GM21723 (cell line): ENCODE results near the gene WNT6.

ENCODE experiments used
- ATAC-seq: cut with Tn5 transposase; IDR thresholded peaks from one replicate; pipeline ENCODE4 v1.9.1; 2021; ENCODE audit warnings: mild to moderate bottlenecking, moderate library complexity; ENCODE audit not compliant: unreplicated experiment

WNT6 gene

GRCh38 chr2:218857371-218858137 is 2.1 kb upstream of the WNT6 start:
- no peak for ATAC-seq

- no peak for ATAC-seq
These were observed 1.5 kb upstream of the WNT6 start for GRCh38 chr2:218858138-218858445.

DNA sequence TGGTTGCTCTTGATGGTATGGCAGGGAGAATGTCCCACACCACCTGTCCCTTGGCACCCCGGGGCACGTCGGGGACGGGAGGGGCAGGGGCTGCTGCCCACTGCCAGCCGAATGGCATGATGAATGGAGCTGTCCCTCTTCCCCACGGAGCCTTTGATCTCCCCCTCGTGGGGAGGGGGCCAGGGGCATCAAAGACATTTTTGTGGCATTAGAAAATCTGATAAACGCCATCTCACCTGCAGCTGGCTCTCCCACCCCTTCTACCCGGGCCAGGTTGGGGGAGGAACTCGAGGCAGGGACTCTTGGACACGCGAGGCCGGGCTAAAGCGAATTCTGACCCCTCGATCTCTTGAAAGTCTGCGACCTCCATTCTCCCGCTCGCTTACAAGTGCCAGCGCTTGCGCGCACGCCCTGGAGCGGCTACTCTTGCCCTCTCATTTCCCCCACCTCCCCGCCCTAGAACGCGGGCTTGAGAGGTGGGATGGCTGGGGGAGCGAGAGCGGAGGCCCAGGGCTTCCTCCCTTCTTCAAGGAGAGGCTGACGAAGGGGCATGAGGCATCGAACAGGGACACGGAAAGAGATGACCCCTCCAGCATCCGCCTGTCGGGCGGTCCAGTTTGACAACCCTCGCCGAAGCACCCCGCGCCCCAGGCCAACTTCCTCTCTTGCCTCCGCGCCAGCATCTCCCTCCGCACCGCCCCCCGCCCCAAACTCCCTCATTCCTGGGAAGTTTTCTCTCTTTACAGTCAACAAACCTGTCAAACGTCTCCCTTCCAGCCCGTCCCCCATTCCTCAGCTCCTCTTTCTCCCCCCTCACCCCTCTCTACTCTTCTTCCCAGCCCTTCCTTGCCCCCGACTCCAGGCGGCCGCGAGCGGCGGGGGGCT is 692 bp upstream of the WNT6 start:
- no peak for ATAC-seq

DNA sequence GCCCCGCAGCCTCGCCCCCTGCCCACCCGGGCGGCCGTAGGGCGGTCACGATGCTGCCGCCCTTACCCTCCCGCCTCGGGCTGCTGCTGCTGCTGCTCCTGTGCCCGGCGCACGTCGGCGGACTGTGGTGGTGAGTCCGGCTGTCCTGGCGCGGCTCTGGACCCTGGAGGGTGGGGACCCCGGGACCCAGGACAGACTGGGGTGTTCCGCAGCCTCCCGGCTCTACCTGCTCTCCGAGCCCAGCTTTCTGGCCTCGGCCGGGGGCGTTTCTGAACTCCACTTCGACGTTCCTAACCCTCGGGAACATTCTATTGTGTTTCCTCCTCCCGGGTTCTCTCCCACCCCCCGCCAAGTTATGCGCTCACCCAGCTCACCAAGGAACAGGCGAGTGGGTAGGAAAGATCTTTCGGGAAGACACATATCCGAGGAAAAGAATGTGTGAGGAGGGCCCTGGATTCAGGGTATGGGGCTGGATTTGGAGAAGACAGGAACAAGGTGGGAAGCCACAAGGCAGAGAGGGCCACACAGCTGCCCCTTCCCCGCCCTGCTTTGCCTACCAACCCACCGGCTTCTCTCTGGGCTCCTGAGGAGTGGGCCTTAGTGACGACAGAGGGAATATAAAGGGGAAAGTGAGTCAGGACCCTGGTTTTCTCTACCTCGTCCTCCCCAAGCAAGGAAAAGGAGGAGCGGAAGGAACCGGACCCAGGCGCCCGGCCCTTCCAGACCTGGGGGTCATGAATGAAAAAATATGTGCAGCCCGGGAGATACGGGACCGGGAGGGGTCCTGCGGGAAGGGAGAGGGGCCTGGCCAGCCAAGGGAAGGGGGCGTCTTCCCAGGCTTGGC is 605 bp downstream of the WNT6 start:
- ATAC-seq = no peak

- no peak for ATAC-seq
These were observed 1.4 kb downstream of the WNT6 start for GRCh38 chr2:218860950-218861381.

DNA sequence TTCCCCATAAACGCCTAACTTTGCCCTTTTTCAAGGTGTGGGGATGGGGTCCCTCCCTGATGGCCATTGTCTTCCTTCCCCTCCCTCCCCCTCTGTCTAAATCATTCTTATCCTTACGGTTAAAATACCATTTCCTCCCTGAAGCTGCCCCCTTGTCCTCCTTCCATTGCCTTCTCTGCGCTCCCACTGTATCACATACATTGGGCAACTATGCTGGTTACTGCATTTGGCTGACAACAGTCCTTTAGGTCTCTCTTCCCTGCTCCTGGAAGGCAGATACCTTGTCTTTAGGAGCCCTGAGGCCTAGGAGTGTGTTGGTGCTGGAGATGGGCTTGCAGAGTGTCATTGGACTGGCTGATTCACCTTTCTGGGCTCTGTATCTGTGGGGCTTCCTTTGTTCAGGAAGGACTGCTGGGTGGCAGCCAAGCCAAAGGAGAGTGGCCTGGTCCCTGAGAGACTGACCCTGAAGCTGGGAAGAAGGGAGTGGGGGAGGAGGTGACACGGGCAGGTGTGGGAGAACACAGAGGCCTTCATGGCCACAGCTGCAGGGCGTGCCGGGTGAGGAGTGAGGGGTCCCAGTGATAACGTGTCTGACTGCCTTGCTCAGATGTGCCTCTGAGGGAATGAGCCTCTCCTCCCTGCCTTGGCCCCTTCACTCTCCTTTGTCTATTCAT is 2.2 kb downstream of the WNT6 start:
- ATAC-seq = no peak

DNA sequence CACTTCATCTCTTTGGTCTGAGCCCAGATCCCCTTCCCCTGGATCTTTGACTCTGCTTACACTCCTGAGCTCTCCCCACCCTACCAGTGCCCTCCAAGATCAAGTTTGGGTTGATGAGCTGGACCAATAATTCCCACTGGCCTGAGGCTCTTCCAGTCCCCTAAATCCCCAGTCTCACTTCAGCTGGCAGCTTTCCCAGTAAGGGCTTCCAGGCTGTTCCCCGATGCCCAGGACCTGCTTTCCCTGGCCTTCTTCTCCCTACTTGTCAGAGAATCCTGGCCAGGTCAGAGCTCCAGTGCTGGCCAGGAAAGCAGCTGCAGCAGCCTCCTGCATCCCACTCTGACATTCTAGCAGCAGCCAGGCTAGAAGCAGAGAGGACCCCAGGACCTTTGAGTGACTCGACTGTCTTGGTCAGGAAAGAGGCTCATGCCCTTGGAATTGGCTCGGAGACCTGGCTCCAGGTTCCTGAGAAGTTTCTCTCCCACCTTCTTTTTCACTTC is 3.5 kb downstream of the WNT6 start:
- no peak for ATAC-seq

GRCh38 chr2:218865396-218865795 is 5.8 kb downstream of the WNT6 start:
- ATAC-seq = no peak

- no peak for ATAC-seq
These were observed 6.4 kb downstream of the WNT6 start for GRCh38 chr2:218865999-218866398.

GRCh38 chr2:218867900-218868299 is 8.3 kb downstream of the WNT6 start:
- ATAC-seq = no peak

- no peak for ATAC-seq
These were observed 9.5 kb downstream of the WNT6 start for GRCh38 chr2:218869064-218869463.

GRCh38 chr2:218870984-218871344 is 11.4 kb downstream of the WNT6 start:
- no peak for ATAC-seq

DNA sequence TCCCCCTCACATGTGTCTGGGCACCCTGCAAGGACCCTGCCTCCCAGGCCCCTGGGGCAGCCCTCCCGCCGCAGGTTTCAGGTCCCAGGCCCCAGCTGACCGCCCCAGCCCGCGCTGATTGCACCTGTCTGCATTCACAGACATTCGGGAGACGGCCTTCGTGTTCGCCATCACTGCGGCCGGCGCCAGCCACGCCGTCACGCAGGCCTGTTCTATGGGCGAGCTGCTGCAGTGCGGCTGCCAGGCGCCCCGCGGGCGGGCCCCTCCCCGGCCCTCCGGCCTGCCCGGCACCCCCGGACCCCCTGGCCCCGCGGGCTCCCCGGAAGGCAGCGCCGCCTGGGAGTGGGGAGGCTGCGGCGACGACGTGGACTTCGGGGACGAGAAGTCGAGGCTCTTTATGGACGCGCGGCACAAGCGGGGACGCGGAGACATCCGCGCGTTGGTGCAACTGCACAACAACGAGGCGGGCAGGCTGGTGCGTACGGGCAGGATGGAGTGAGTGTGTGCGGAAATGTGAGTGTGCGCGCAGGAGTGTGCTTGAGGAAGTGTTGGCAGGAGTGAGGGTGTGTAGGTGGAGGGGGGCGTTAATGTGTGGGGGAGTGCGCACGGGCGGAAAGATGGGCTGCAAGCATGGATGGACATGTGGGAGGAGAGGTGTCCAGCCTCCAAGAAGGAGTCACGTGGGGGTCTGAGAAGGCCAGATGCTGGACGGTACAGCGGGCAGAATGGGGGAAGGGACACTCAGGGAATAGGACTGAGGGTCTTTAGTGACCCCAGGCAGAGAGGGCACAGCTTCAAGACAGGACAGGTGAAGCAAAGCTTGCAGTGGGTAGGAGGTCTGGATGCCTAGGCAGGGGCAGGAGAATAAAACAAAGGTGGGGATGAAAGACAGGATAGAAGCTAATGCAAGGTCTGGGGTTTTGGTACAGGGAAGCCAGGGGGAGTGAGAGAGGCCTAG is 12.0 kb downstream of the WNT6 start:
- no peak for ATAC-seq

DNA sequence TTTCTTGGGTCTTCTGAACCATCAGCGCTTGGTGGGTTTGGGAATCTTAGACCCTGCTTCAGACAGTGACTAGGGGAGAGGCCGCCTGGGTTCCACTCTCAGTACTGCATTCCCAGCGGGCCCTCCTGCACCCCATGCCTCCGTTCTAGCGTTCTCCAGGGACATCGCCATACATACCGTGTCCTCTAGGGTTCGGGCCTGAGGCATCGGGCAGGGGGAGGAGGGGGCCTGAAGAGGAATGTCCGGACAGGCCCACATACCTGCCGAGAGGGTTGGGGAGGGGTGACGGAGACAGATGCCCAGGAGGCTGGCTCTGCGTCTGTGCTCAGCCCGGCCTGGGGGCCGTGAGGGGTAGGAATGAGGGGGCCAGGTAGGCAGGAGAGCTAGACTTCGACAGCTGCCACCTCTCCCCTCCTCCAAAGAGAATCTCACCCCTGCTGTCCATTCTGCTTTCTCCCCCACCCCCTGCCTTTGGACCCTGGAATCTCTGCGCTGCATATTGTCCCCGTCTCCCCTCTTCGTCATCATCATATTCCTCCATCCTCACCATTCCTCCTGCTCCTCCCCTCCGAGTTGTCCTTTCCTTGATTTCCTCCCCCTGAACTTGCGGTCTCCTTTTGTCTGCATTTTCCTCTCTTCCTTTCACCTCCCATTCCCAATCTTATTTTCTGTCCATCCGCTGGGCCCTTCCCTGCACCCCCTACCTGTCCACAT is 13.2 kb downstream of the WNT6 start:
- no peak for ATAC-seq

DNA sequence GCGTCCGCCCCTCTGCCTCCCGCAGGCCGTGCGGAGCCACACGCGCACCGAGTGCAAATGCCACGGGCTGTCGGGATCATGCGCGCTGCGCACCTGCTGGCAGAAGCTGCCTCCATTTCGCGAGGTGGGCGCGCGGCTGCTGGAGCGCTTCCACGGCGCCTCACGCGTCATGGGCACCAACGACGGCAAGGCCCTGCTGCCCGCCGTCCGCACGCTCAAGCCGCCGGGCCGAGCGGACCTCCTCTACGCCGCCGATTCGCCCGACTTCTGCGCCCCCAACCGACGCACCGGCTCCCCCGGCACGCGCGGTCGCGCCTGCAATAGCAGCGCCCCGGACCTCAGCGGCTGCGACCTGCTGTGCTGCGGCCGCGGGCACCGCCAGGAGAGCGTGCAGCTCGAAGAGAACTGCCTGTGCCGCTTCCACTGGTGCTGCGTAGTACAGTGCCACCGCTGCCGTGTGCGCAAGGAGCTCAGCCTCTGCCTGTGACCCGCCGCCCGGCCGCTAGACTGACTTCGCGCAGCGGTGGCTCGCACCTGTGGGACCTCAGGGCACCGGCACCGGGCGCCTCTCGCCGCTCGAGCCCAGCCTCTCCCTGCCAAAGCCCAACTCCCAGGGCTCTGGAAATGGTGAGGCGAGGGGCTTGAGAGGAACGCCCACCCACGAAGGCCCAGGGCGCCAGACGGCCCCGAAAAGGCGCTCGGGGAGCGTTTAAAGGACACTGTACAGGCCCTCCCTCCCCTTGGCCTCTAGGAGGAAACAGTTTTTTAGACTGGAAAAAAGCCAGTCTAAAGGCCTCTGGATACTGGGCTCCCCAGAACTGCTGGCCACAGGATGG is 14.0 kb downstream of the WNT6 start:
- no peak for ATAC-seq

DNA sequence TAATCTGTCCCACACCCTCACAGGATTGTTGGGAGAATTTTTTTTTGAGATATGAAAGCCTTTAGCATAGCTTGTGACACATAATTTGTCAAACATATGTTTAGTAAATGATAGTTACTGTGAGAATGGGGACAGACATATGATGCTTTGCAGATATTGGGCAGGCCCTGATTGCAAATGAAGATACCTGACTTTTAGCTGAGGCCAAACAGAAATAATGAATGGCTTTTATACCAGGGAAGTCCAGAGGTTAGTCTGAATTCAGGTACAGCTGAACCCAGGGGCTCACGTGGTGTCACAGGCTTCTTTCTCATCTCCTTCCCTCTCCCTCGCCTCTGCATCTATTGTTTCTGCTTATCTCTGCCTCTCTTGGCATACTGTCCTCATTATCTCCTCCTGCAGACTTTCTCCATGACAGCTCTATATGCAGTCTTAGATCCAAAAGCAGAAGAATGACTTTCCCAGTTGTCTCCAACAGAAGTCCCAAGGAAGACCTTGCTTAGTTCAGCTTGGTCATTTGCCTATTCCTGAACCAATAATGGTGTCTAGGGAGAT is 16.2 kb downstream of the WNT6 start:
- no peak for ATAC-seq

DNA sequence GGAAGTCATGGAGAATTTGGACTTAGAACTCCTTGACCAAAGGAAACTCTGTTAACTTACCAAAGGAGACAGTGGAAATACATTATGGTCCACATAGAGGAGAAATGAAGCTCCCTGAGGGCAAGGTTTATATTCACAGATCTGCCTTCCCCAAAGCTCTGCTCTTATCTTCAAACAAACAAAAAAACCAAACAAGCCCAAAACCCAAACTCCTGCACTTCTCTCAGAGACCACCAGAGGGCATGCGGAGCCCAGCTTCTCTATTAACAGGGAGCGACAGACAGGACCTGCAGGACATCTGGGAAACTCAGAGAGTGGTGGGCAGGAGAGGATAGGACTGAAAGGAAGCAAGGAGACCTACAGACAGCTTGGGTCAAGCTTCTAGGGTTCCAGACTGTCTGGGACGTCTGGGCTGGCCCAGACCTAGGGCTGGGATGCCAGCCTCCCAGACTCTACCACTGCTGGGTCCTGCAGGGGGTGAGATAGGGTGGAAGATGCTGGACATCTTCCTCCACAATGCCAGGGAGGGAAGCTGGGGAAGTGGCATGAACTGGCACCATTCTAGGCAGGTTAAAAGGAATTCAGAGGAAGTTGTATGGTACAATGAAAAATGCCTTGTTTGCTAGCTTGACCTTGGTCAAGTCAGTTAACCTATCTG is 17.1 kb downstream of the WNT6 start:
- ATAC-seq = no peak
